ENCODE results near the gene TRIM38. TPM values are rescaled to one million over a fixed set of nuclear protein-coding genes. Genes with fewer than 3 reads are reported as not detected.
"Not testable (repeated sequence)": the region's sequence is repeated elsewhere in the genome, so short reads cannot be mapped to it uniquely, and the experiment has no call there.

TRIM38 gene
- total RNA-seq, 1 donor from 2014 or later = 2.7 TPM

- no peak for DNase-seq (ENCODE audit: missing footprints)
- intact Hi-C loops (cut with DNase I) = no loop called here
- ATAC-seq = no peak
Measured at GRCh38 chr6:25935953-25936352, 26.6 kb upstream of the TRIM38 start.

GRCh38 chr6:25939593-25939992, 23.0 kb upstream of the TRIM38 start:
- ATAC-seq (no peak), DNase-seq (ENCODE audit: missing footprints) (no peak)
- intact Hi-C loops (cut with DNase I) = no loop called here

DNA sequence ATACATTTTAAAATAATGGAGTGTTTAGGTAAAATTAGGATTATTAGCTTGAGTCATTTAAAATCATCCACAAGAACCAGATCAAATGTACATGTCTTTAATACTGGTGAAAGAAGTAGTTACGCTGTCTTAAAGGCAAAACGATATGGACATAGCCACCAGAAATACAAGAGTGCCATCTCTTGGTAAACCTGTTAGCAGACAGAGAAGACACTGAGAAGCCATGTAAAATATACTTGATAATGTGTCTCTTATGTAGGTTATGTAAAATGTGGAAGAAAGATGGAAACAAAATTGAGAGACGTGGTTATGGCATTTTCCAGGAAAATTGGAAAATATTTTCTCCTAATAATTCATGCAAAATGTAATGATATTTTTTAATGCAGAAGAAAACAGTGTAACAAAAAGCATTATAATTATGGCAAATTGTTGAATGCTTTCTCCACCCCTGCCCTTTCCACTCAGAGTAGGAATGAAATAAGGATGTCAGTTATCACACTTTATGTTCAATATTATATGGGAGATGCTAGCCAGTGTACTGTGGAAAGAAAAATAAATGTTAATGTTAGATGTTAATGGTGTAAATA, 19.9 kb upstream of the TRIM38 start:
- intact Hi-C loops (cut with DNase I) = no loop called here
- DNase-seq (ENCODE audit: missing footprints) (no peak), ATAC-seq (no peak)

DNA sequence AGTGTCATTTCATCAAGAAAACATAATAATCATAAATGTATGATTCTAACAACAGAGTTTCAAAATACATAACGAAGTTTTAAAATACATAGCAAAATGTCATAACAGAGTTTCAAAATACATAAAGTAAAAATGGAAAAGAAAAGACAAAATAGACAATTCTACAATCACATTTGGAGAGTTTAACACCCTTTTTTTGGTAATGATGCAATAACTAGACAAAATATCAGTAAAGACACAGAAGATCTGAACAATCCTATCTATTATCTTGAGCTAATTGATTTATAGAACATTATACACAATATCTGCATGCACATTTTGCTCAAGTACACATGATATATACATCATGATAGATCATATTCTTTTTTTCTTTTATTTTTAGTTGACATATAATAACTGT, 18.7 kb upstream of the TRIM38 start:
- intact Hi-C loops (cut with DNase I) = no loop called here
- DNase-seq (ENCODE audit: missing footprints) (no peak), ATAC-seq (no peak)

DNA sequence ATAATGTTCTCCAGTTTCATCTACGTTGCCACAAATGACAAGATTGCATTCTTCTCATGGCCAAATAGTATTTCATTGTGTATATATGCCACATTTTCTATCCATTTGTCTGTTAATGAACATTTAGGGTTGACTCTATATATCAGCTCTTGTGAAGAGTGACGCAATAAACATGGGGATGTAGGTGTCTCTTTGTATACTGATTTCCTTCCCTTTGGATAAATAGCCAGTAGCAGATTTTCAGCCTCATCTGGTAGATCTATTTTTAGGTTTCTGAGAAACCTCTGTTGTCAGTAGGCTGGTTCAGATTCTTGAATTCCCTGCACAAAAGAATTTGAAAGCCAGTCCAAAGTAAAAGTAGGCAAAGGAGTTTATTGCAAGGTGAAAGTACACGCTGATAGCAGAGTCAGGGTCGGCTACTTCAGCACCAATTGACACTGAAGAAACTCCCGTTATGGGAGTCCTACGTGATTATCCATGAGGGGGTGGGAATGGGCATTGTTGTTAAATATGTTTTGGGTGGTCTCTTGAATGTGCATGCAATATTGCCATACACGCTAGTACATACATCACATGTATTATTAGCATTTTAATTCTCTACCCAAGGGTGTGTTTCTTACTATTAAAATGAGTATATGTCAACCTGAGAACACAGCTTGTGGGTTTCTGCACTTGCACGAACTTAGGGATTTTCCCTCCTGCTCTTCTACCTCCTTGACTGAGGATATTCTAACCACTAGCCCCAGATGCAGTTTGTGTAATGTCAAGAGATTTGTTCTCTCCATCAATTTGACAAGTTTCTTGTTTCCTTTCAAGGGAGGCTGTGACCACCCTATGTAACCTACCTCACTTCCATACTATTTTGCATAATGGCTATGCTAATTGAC, 17.7 kb upstream of the TRIM38 start:
- ATAC-seq (no peak), DNase-seq (ENCODE audit: missing footprints) (no peak)
- intact Hi-C loops (cut with DNase I) = no loop called here

DNA sequence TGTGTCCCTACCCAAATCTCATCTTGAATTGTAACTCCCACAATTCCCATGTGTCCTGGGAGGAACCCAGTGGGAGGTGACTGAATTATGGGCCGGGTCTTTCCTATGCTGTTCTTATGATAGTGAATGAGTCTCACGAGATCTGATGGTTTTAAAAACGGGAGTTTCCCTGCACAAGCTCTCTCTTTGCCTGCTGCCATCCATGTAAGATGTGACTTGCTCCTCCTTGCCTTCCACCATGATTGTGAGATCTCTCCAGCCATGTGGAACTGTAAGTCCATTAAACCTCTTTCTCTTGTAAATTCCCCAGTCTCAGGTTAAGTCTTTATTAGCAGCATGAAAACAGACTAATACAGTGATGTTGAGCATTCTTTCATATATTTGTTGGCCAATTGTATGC, 16.9 kb upstream of the TRIM38 start:
- DNase-seq (ENCODE audit: missing footprints); ATAC-seq; intact Hi-C loops (cut with DNase I): not testable (repeated sequence)

- DNase-seq (ENCODE audit: missing footprints) = no peak
- intact Hi-C loops (cut with DNase I) = no loop called here
- ATAC-seq = no peak
Measured at GRCh38 chr6:25946631-25947030, 16.0 kb upstream of the TRIM38 start.

DNA sequence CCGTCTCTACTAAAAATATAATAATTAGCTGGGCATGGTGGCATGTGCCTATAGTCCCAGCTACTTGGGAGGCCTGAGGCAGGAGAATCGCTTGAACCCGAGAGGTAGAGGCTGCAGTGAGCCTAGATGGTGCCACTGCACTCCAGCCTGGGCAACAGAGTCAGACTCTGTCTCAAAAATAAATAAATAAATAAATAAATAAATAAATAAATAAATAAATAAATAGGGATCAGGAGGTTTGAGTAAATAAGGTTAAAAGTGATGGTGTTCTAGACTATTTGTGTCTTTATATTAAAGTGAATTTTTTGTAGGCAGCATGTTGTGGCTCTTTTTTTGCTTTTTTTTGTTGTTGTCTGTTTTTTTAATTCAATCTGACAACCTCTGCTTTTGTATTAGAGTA, 15.1 kb upstream of the TRIM38 start:
- intact Hi-C loops (cut with DNase I); ATAC-seq; DNase-seq (ENCODE audit: missing footprints): not testable (repeated sequence)

GRCh38 chr6:25949695-25950094, 12.9 kb upstream of the TRIM38 start:
- intact Hi-C loops (cut with DNase I) = no loop called here
- DNase-seq (ENCODE audit: missing footprints) (no peak), ATAC-seq (no peak)

- intact Hi-C loops (cut with DNase I) = no loop called here
- ATAC-seq = no peak
- no peak for DNase-seq (ENCODE audit: missing footprints)
Measured at GRCh38 chr6:25950297-25950696, 12.3 kb upstream of the TRIM38 start.

DNA sequence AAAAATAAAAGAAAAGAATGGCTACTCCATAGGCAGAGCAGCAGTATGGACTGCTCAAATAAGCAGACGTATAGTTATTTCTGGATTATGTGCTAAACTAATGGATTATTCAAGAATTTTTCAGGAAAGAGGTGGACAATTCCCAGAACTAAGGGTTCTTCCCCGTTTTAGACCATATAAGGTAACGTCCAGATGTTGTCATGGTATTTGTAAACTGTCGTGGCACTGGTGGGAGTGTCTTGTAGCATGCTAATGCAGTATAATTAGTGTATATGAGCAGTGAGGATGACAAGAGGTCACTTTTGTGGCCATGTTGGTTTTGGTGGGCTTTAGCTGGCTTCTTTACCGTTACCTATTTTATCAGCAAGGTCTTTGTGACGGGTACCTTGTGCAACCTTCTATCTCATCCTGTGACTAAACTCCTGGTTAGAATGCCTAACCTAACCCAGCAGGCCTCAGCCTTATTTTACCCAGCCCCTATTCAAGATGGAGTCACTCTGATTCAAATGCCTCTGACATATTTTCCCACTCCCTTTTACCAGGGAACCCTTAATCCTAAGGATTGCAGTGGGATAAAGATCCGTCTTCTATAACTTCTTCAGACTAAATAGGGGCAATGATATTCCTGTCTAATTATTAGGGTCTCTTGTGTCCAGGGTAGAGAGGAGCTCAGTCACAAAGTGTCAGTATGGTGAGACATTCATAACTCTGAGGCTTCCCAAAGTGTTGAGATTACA, 11.1 kb upstream of the TRIM38 start:
- DNase-seq (ENCODE audit: missing footprints) (no peak), ATAC-seq (no peak)
- intact Hi-C loops (cut with DNase I) = no loop called here

- ATAC-seq (no peak), DNase-seq (ENCODE audit: missing footprints) (no peak)
- intact Hi-C loops (cut with DNase I) = no loop called here
Measured at GRCh38 chr6:25952535-25952934, 10.1 kb upstream of the TRIM38 start.

- intact Hi-C loops (cut with DNase I) = no loop called here
- peak; percentile 16 for ATAC-seq
- no peak for DNase-seq (ENCODE audit: missing footprints)
Measured at GRCh38 chr6:25953733-25954132, 8.9 kb upstream of the TRIM38 start.

GRCh38 chr6:25954756-25955155, 7.8 kb upstream of the TRIM38 start:
- intact Hi-C loops (cut with DNase I) = no loop called here
- no peak for ATAC-seq
- DNase-seq (ENCODE audit: missing footprints) = no peak

GRCh38 chr6:25956226-25956625, 6.4 kb upstream of the TRIM38 start:
- DNase-seq (ENCODE audit: missing footprints) = no peak
- no peak for ATAC-seq

GRCh38 chr6:25958700-25959162, 3.9 kb upstream of the TRIM38 start:
- ATAC-seq = no peak
- intact Hi-C loops (cut with DNase I) = no loop called here

More at GRCh38 chr6:25956226-25956625, 6.4 kb upstream of the TRIM38 start:
- intact Hi-C loops (cut with DNase I) = no loop called here

GRCh38 chr6:25959890-25960536, 2.6 kb upstream of the TRIM38 start:
- no peak for ATAC-seq
- intact Hi-C loops (cut with DNase I) = no loop called here
- DNase-seq (ENCODE audit: missing footprints) = no peak

More at GRCh38 chr6:25958700-25959162, 3.9 kb upstream of the TRIM38 start:
- DNase-seq (ENCODE audit: missing footprints) = no peak

DNA sequence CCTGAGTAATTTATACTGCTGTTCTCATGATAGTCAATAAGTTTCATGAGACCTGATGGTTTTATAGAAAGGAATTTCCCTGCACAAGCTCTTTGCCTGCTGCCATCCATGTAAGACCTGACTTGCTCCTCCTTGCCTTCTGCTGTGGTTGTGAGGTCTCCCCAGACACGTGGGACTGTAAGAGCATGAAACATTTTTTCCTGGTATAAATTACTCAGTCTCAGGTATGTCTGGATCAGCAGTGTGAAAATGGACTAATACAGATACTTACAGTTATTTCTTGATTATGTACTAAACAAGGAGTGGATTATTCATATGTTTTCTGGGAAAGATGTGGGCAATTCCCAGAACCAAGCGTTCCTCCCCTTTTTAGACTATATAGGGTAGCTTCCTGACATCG, 1.9 kb upstream of the TRIM38 start:
- DNase-seq (ENCODE audit: missing footprints) (no peak), ATAC-seq (no peak)
- intact Hi-C loops (cut with DNase I) = no loop called here

DNA sequence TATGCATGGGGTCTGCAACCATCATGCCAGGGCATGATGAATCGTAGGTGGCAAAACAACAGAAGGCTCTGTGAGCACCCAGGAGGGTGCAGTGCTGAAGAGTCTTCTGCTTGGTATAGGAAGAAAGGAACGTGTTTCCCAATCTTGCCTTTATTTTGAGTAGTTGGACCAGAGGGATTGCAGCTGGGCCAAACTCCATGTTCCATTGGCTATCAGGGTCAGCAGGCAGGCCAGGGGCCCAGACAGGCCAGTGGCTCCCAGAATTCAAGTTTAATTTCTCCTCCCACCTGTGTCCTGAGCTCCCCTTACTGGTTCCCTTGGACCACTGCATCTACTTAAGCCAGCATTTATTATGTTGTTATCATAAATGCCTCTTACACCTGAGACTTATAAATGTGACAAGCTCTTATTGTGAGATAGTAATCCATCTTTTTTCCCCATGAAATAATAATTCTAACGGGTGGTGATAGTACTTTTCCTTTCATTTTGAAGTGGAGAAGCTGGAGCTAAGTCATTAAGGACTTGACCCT, 918 bp upstream of the TRIM38 start:
- no peak for ATAC-seq
- no peak for DNase-seq (ENCODE audit: missing footprints)
- intact Hi-C loops (cut with DNase I) = no loop called here

Measured in Right ventricle myocardium inferior (tissue), 1 donor.